ENCODE results near the gene PLA2G2F.

Gene PLA2G2F

DNA sequence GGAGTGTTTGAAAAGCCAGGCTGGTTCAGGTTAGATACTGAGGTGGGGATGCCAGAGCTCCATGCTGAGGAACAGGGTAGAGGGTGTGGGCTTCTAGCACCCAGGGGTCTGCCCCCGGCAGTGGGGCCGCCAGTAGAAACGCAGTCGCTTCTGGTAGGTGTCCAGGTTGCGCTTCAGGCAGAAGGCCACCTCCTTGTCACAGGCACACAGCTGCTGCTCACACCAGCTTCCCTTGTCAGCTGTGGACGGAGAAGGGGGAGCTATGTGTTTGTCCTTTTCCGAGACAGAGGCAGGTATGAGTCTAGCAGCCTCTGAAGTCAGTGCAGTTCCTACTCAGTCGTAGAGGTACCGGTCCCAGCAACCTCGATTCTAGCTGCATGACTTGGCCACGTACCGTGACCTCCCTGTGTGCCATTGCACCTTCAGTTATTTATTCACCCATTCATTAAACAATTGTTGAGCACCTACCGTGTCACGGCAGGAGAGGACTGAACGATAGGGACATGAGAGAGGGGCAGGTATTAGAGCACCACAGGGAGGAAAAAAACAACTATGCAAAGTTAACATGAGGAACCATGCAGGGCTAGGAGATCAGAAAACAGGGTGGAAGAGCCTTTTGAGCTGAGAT lies 25.0 kb upstream of the PLA2G2F start:
- Histone ChIP-seq H3K27ac (ENCODE audit: insufficient read depth in 1 of 2, low read depth in 1 of 2, low read length in 2 of 2, poor library complexity in 1 of 2, severe bottlenecking in 2 of 2) (no peak overlapping the region), H3K27me3 (replicated peaks in 2 of 5; ENCODE audit: control insufficient read depth in 4 of 5, insufficient read depth in 5 of 5, low read length in 4 of 5) (peaks cover 0 to 4% (median under 1%) of the 10 kb centered on the region in 5 experiments), H3K4me3 (ENCODE audit: control insufficient read depth in 1 of 7, extremely low read depth in 1 of 7, insufficient read depth in 4 of 7, low read depth in 2 of 7, low read length in 6 of 7) (no peak overlapping the region), H3K4me1 (ENCODE audit: control extremely low read depth in 1 of 4, control insufficient read depth in 4 of 4, insufficient read depth in 4 of 4, low read length in 3 of 4) (no peaks in the 10 kb centered on the region), H3K36me3 (ENCODE audit: control insufficient read depth in 4 of 4, insufficient read depth in 4 of 4, low read length in 3 of 4) (no peaks in the 10 kb centered on the region), H3K9me3 (ENCODE audit: control extremely low read depth in 1 of 5, control insufficient read depth in 4 of 5, insufficient read depth in 2 of 5, low read depth in 1 of 5, low read length in 4 of 5) (no peaks in the 10 kb centered on the region)
- CTCF ChIA-PET = no interaction called here
- DNase-seq = no peak
- 84% methylated on average over 11 of the region's 15 CpGs for WGBS (ENCODE audit: insufficient coverage)
- POLR2A ChIA-PET = no interaction called here

DNA sequence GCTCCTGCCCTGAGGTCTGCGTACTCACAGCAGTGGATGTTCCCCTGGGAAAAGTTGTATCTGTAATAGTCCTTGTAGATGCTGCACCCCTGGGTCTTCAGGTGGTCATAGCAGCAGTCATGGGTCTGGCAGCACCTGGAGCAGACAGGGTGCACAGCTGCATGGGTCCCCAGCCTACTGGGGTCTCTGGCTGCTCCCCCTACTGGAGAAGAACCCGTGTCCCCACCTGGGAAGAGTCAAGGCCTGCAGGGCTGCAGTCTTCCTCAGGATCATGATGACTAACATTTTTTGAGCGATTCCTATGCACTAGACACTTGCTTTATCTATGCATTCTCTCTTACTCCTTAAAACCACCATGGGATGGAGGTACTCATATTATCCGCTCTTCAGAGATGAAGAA lies 23.6 kb upstream of the PLA2G2F start:
- peaks cover 0 to 5% (median 4%) of the 10 kb centered on the region in 5 experiments for H3K27me3 ChIP-seq (replicated peaks in 2 of 5; ENCODE audit: control insufficient read depth in 4 of 5, insufficient read depth in 5 of 5, low read length in 4 of 5)
- H3K9me3 ChIP-seq (ENCODE audit: control extremely low read depth in 1 of 5, control insufficient read depth in 4 of 5, insufficient read depth in 2 of 5, low read depth in 1 of 5, low read length in 4 of 5) = no peaks in the 10 kb centered on the region
- POLR2A ChIA-PET = no interaction called here
- H3K4me1 ChIP-seq (ENCODE audit: control extremely low read depth in 1 of 4, control insufficient read depth in 4 of 4, insufficient read depth in 4 of 4, low read length in 3 of 4) = no peaks in the 10 kb centered on the region
- no peak overlapping the region for H3K4me3 ChIP-seq (ENCODE audit: control insufficient read depth in 1 of 7, extremely low read depth in 1 of 7, insufficient read depth in 4 of 7, low read depth in 2 of 7, low read length in 6 of 7)
- DNase-seq = no peak
- 91% methylated on average over 4 of the region's 4 CpGs for WGBS (ENCODE audit: insufficient coverage)
- no peaks in the 10 kb centered on the region for H3K36me3 ChIP-seq (ENCODE audit: control insufficient read depth in 4 of 4, insufficient read depth in 4 of 4, low read length in 3 of 4)
- no peak overlapping the region for H3K27ac ChIP-seq (ENCODE audit: insufficient read depth in 1 of 2, low read depth in 1 of 2, low read length in 2 of 2, poor library complexity in 1 of 2, severe bottlenecking in 2 of 2)
- CTCF ChIA-PET = no interaction called here

DNA sequence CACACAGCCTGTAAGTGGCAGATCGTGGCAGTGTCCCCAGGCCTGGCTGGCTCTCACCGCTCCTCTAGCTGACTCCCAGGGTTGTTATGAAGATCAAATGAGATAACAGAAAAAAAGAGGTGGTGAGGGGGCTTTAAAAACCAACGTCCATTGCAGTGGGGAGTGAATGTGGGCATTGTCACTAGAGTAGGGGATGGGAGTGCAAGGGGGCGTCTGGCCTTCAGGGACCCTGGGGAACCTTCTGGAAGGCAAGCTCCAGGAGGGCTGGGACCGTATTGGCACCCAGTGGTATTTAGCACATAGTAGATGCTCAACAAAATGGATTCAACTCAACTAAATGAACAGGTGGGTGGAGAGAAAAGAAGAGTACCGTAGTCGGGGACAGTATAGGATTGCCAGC lies 23.2 kb upstream of the PLA2G2F start:
- POLR2A ChIA-PET = no interaction called here
- H3K27ac ChIP-seq (ENCODE audit: insufficient read depth in 1 of 2, low read depth in 1 of 2, low read length in 2 of 2, poor library complexity in 1 of 2, severe bottlenecking in 2 of 2) = no peak overlapping the region
- CTCF ChIA-PET = no interaction called here
- H3K27me3 ChIP-seq (replicated peaks in 2 of 5; ENCODE audit: control insufficient read depth in 4 of 5, insufficient read depth in 5 of 5, low read length in 4 of 5) = peaks cover 0 to 10% (median 6%) of the 10 kb centered on the region in 5 experiments
- H3K4me1 ChIP-seq (ENCODE audit: control extremely low read depth in 1 of 4, control insufficient read depth in 4 of 4, insufficient read depth in 4 of 4, low read length in 3 of 4) = no peaks in the 10 kb centered on the region
- H3K36me3 ChIP-seq (ENCODE audit: control insufficient read depth in 4 of 4, insufficient read depth in 4 of 4, low read length in 3 of 4) = no peaks in the 10 kb centered on the region
- no peaks in the 10 kb centered on the region for H3K9me3 ChIP-seq (ENCODE audit: control extremely low read depth in 1 of 5, control insufficient read depth in 4 of 5, insufficient read depth in 2 of 5, low read depth in 1 of 5, low read length in 4 of 5)
- no peak for DNase-seq
- no peak overlapping the region for H3K4me3 ChIP-seq (ENCODE audit: control insufficient read depth in 1 of 7, extremely low read depth in 1 of 7, insufficient read depth in 4 of 7, low read depth in 2 of 7, low read length in 6 of 7)
- 100% methylated on average over 4 of the region's 7 CpGs for WGBS (ENCODE audit: insufficient coverage)

DNA sequence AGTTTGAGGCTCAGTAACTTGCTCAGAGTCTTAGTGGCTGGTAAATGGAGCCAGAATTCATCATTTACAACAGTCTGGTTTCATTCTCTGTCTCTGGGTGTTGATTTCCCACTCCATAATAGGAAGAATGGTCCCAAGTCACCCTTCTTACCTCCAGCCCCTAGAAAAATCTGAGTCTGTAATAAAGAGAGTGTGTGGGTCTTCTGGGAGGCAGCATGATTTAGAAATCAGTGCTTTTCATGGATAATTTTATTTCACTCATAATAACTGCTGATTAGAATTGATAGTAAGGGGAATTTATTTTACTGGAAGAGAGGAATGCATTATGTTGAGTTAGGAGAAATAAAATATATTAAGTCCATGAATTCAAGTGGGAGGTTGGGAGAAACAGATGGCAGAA lies 21.9 kb upstream of the PLA2G2F start:
- no peaks in the 10 kb centered on the region for H3K9me3 ChIP-seq (ENCODE audit: control extremely low read depth in 1 of 5, control insufficient read depth in 4 of 5, insufficient read depth in 2 of 5, low read depth in 1 of 5, low read length in 4 of 5)
- H3K27me3 ChIP-seq (replicated peaks in 2 of 5; ENCODE audit: control insufficient read depth in 4 of 5, insufficient read depth in 5 of 5, low read length in 4 of 5) = peaks cover 0 to 19% (median 10%) of the 10 kb centered on the region in 5 experiments
- POLR2A ChIA-PET = no interaction called here
- H3K27ac ChIP-seq (ENCODE audit: insufficient read depth in 1 of 2, low read depth in 1 of 2, low read length in 2 of 2, poor library complexity in 1 of 2, severe bottlenecking in 2 of 2) = no peak overlapping the region
- no peak for DNase-seq
- no peaks in the 10 kb centered on the region for H3K36me3 ChIP-seq (ENCODE audit: control insufficient read depth in 4 of 4, insufficient read depth in 4 of 4, low read length in 3 of 4)
- CTCF ChIA-PET = no interaction called here
- no peak overlapping the region for H3K4me3 ChIP-seq (ENCODE audit: control insufficient read depth in 1 of 7, extremely low read depth in 1 of 7, insufficient read depth in 4 of 7, low read depth in 2 of 7, low read length in 6 of 7)
- no peaks in the 10 kb centered on the region for H3K4me1 ChIP-seq (ENCODE audit: control extremely low read depth in 1 of 4, control insufficient read depth in 4 of 4, insufficient read depth in 4 of 4, low read length in 3 of 4)

DNA sequence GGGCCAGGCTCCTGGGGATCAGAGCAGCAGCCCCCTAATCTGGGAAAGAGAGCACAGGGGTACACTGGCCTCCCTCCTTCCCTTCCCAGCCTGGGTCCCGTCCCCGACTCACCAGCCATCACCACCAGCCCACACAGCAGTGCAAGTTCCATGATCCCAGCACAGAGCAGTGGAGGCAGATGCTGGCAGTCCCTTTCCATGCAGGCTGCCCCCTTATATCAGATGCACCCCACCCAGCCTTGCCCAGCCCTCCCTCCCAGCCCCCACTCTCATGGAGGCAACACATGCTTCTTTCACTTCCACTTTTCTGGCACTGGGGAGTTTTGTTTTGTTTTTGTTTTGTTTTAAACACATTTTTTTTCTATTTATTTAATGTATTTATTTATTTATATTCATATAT lies 19.8 kb upstream of the PLA2G2F start, which contains the start of gene PLA2G2D:
Gene PLA2G2D (minus strand): TSS at position 190 of the 400 bp plus-strand sequence. CDS start 38 bp downstream, at position 152.
- DNase-seq = no peak
- Histone ChIP-seq H3K27ac (ENCODE audit: insufficient read depth in 1 of 2, low read depth in 1 of 2, low read length in 2 of 2, poor library complexity in 1 of 2, severe bottlenecking in 2 of 2) (no peak within 1 kb of the TSS), H3K9me3 (ENCODE audit: control extremely low read depth in 1 of 5, control insufficient read depth in 4 of 5, insufficient read depth in 2 of 5, low read depth in 1 of 5, low read length in 4 of 5) (no peaks in the 10 kb centered on the region), H3K4me3 (ENCODE audit: control insufficient read depth in 1 of 7, extremely low read depth in 1 of 7, insufficient read depth in 4 of 7, low read depth in 2 of 7, low read length in 6 of 7) (no peak within 1 kb of the TSS), H3K4me1 (ENCODE audit: control extremely low read depth in 1 of 4, control insufficient read depth in 4 of 4, insufficient read depth in 4 of 4, low read length in 3 of 4) (no peaks in the 10 kb centered on the region), H3K27me3 (replicated peaks in 2 of 5; ENCODE audit: control insufficient read depth in 4 of 5, insufficient read depth in 5 of 5, low read length in 4 of 5) (peaks cover 0 to 28% (median 10%) of the 10 kb centered on the region in 5 experiments), H3K36me3 (ENCODE audit: control insufficient read depth in 4 of 4, insufficient read depth in 4 of 4, low read length in 3 of 4) (no peaks in the 10 kb centered on the region)
- ChIA-PET POLR2A (no interaction called here), CTCF (no interaction called here)
- WGBS (ENCODE audit: insufficient coverage) = no CpG with 5 or more reads among the region's 2 CpGs

DNA sequence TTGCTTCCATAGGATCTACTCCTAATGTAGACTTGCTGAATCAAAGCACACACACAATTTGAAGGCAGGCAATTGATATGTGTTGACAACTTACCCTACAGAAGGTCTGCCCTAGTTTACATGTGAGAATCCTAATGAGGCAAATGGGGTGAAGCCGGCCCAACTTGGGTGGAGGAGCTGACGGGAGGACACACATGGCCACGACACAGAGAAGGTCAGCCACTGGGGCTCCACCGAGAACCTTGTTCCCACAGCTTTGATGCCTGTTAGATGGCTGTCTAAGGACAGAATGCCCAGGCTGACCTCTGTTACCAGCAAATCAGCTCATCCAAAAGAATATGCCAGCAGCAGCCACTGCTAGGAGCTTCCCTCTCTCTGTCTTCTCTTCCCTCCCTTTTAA lies 18.3 kb upstream of the PLA2G2F start:
- ChIA-PET CTCF (no interaction called here), POLR2A (no interaction called here)
- WGBS (ENCODE audit: insufficient coverage) = 95% methylated on average over 4 of the region's 4 CpGs
- H3K9me3 ChIP-seq (ENCODE audit: control extremely low read depth in 1 of 5, control insufficient read depth in 4 of 5, insufficient read depth in 2 of 5, low read depth in 1 of 5, low read length in 4 of 5) = no peaks in the 10 kb centered on the region
- H3K4me3 ChIP-seq (ENCODE audit: control insufficient read depth in 1 of 7, extremely low read depth in 1 of 7, insufficient read depth in 4 of 7, low read depth in 2 of 7, low read length in 6 of 7) = no peak overlapping the region
- no peak overlapping the region for H3K27ac ChIP-seq (ENCODE audit: insufficient read depth in 1 of 2, low read depth in 1 of 2, low read length in 2 of 2, poor library complexity in 1 of 2, severe bottlenecking in 2 of 2)
- H3K36me3 ChIP-seq (ENCODE audit: control insufficient read depth in 4 of 4, insufficient read depth in 4 of 4, low read length in 3 of 4) = no peaks in the 10 kb centered on the region
- DNase-seq = no peak
- H3K27me3 ChIP-seq (replicated peaks in 2 of 5; ENCODE audit: control insufficient read depth in 4 of 5, insufficient read depth in 5 of 5, low read length in 4 of 5) = peaks cover 0 to 35% (median 8%) of the 10 kb centered on the region in 5 experiments
- peaks cover 0 to 2% (median 0%) of the 10 kb centered on the region in 4 experiments for H3K4me1 ChIP-seq (ENCODE audit: control extremely low read depth in 1 of 4, control insufficient read depth in 4 of 4, insufficient read depth in 4 of 4, low read length in 3 of 4)

DNA sequence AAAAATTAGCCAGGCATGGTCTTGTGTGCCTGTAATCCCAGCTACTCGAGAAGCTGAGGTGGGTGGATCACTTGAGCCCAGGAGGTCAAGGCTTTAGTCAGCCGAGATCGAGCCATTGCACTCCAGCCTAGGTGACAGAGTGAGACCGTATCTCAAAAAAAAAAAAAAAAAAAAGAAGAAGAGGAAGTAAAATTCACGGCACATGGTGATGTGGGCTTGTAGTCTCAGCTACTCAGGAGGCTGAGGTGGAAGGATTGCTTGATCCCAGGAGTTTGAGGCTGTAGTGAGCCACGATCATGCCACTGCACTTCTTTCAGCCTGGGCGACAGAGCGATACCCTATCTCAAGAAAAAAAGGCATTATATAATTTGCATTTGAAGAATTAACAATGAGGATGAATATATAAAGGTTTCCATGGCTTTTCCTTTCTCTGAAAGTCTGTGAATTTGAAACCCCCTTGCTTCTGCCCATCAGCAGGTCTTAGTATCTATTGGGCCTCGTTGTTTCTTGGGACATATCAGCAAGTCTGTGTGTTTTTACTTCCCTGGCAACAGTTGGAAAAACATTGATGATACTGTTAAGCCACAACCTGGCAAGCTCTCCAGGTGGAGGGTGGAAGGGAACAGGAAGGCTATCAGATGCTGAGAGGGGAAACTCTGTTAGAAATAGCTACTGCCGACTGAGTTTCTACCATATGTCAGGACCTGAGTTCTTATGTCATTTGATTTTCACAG lies 15.2 kb upstream of the PLA2G2F start:
- Histone ChIP-seq H3K9me3 (ENCODE audit: control extremely low read depth in 1 of 5, control insufficient read depth in 4 of 5, insufficient read depth in 2 of 5, low read depth in 1 of 5, low read length in 4 of 5) (peaks cover 0 to under 1% (median 0%) of the 10 kb centered on the region in 5 experiments), H3K4me3 (ENCODE audit: control insufficient read depth in 1 of 7, extremely low read depth in 1 of 7, insufficient read depth in 4 of 7, low read depth in 2 of 7, low read length in 6 of 7) (no peak overlapping the region), H3K4me1 (ENCODE audit: control extremely low read depth in 1 of 4, control insufficient read depth in 4 of 4, insufficient read depth in 4 of 4, low read length in 3 of 4) (peaks cover 0 to 2% (median 0%) of the 10 kb centered on the region in 4 experiments), H3K27ac (ENCODE audit: insufficient read depth in 1 of 2, low read depth in 1 of 2, low read length in 2 of 2, poor library complexity in 1 of 2, severe bottlenecking in 2 of 2) (no peak overlapping the region), H3K27me3 (replicated peaks in 2 of 5; ENCODE audit: control insufficient read depth in 4 of 5, insufficient read depth in 5 of 5, low read length in 4 of 5) (peaks cover 0 to 35% (median 8%) of the 10 kb centered on the region in 5 experiments), H3K36me3 (ENCODE audit: control insufficient read depth in 4 of 4, insufficient read depth in 4 of 4, low read length in 3 of 4) (no peaks in the 10 kb centered on the region)
- ChIA-PET POLR2A (no interaction called here), CTCF (no interaction called here)
- 24% methylated on average over 5 of the region's 10 CpGs for WGBS (ENCODE audit: insufficient coverage)
- DNase-seq = peak in 2 of 3 donors; percentile 34 to 50
